Thoracic aorta (tissue), 2 donors: ENCODE results near the gene BORCS5. TPM values are rescaled to one million over a fixed set of nuclear protein-coding genes. Genes with fewer than 3 reads are reported as not detected.

Source experiments
- ATAC-seq: fragments of 150-250 bp; one replicate; pipeline ENCODE4 v1.8.0; 2017; ENCODE audit warnings: low read depth; ENCODE audit not compliant: insufficient number of reproducible peaks, low FRiP score
- DNase-seq: peaks from one replicate; pipeline ENCODE4 v3.0.0-alpha.2; 2020; ENCODE audit warnings: low spot score
- H3K27ac ChIP-seq, 2 donors: fragments of 200-600 bp; sonication (generic); 1 replicate in 1 of 2; 2 replicates in 1 of 2; pipeline ENCODE4 v1.5.1; 2016; ENCODE audit warnings: mild to moderate bottlenecking in 2 of 2, moderate library complexity in 2 of 2
- H3K27me3 ChIP-seq: fragments of 200-600 bp; sonication (generic); replicated peaks from 2 replicates; pipeline ENCODE4 v1.6.0; 2016; ENCODE audit warnings: mild to moderate bottlenecking; ENCODE audit not compliant: insufficient read depth
- H3K36me3 ChIP-seq: fragments of 200-600 bp; sonication (generic); one replicate; pipeline ENCODE4 v1.5.1; 2016
- H3K4me1 ChIP-seq, 2 donors: fragments of 200-600 bp; sonication (generic); 1 replicate in 1 of 2; 2 replicates in 1 of 2; pipeline versions ENCODE4 v1.5.1 to v1.6.0; 2016; ENCODE audit warnings: low read depth in 2 of 2, mild to moderate bottlenecking in 1 of 2; ENCODE audit not compliant: control insufficient read depth in 1 of 2
- H3K4me3 ChIP-seq: fragments of 200-600 bp; sonication (generic); 2 replicates; pipeline ENCODE4 v1.5.1; 2016; ENCODE audit warnings: mild to moderate bottlenecking
- H3K9me3 ChIP-seq: fragments of 200-600 bp; sonication (generic); 2 replicates; pipeline ENCODE4 v1.5.1; 2016
- CTCF ChIP-seq: fragments of 200-600 bp; sonication (generic); IDR thresholded peaks from one replicate; pipeline ENCODE4 v1.5.1; 2019; ENCODE audit warnings: antibody characterized with exemption
- total RNA-seq, 2 donors: library from RNA; depleted of rRNA; stranded (reverse); fragments of >200 nt; gene quantifications; one replicate each; pipeline versions ENCODE4 v1.1.0 to v1.2.3, GENCODE V29; 2016

Gene BORCS5
- total RNA-seq, 2 donors from 2014 or later = 20.6 to 27.1 TPM

- no peak overlapping the region for H3K4me3 ChIP-seq
- H3K9me3 ChIP-seq = no peaks in the 10 kb centered on the region
- H3K27me3 ChIP-seq = no peaks in the 10 kb centered on the region
- no peaks in the 10 kb centered on the region for H3K36me3 ChIP-seq
- no peak overlapping the region for H3K27ac ChIP-seq
- peaks cover 23 to 39% of the 10 kb centered on the region in 2 donors for H3K4me1 ChIP-seq
- no peak for TF ChIP-seq CTCF
- no peak for DNase-seq
- no peak for ATAC-seq
Observed at GRCh38 chr12:12502815-12503151, 145.9 kb downstream of the BORCS5 start.

- no peak overlapping the region for H3K27ac ChIP-seq
- H3K4me3 ChIP-seq = no peak overlapping the region
- H3K36me3 ChIP-seq = no peaks in the 10 kb centered on the region
- peaks cover 23 to 46% of the 10 kb centered on the region in 2 donors for H3K4me1 ChIP-seq
- no peak for TF ChIP-seq CTCF
- DNase-seq = no peak
- no peak for ATAC-seq
- H3K27me3 ChIP-seq = no peaks in the 10 kb centered on the region
- no peaks in the 10 kb centered on the region for H3K9me3 ChIP-seq
Observed at GRCh38 chr12:12503384-12504078, 146.7 kb downstream of the BORCS5 start.

GRCh38 chr12:12505544-12506495 lies 148.9 kb downstream of the BORCS5 start:
- no peaks in the 10 kb centered on the region for H3K27me3 ChIP-seq
- H3K36me3 ChIP-seq = no peaks in the 10 kb centered on the region
- no peaks in the 10 kb centered on the region for H3K9me3 ChIP-seq
- peaks cover 23 to 39% of the 10 kb centered on the region in 2 donors for H3K4me1 ChIP-seq
- DNase-seq (no peak), ATAC-seq (peak; percentile 70)
- peak overlapping the region; percentile 57 for H3K4me3 ChIP-seq
- TF ChIP-seq CTCF = no peak
- H3K27ac ChIP-seq = peak overlapping the region; percentile 62 to 69

GRCh38 chr12:12506496-12506890 lies 149.6 kb downstream of the BORCS5 start:
- peaks cover 25 to 36% of the 10 kb centered on the region in 2 donors for H3K4me1 ChIP-seq
- H3K4me3 ChIP-seq = peak overlapping the region; percentile 57
- H3K27me3 ChIP-seq = no peaks in the 10 kb centered on the region
- DNase-seq = no peak
- H3K36me3 ChIP-seq = no peaks in the 10 kb centered on the region
- TF ChIP-seq CTCF = no peak
- no peaks in the 10 kb centered on the region for H3K9me3 ChIP-seq
- H3K27ac ChIP-seq = peak overlapping the region; percentile 62 to 69
- ATAC-seq = no peak

GRCh38 chr12:12507121-12507520 lies 150.2 kb downstream of the BORCS5 start:
- Histone ChIP-seq H3K27ac (peak overlapping the region; percentile 62 to 69), H3K4me1 (peaks cover 27 to 41% of the 10 kb centered on the region in 2 donors), H3K4me3 (peak overlapping the region; percentile 57), H3K27me3 (no peaks in the 10 kb centered on the region), H3K9me3 (no peaks in the 10 kb centered on the region), H3K36me3 (no peaks in the 10 kb centered on the region)
- TF ChIP-seq CTCF = no peak
- no peak for DNase-seq
- ATAC-seq = no peak
